Prostate gland (tissue), 2 donors: ENCODE data around the gene LRP4. TPM values are rescaled to one million over a fixed set of nuclear protein-coding genes. Genes with fewer than 3 reads are reported as not detected.

Experiments used
- DNase-seq: peaks from one replicate; pipeline ENCODE4 v3.0.0-alpha.2; 2019; ENCODE audit warnings: low spot score
- H3K27ac ChIP-seq, 2 donors: fragments of 200-600 bp; sonication (generic); 2 replicates each; pipeline ENCODE4 v1.5.1; 2017 to 2019
- H3K27me3 ChIP-seq: fragments of 200-600 bp; sonication (generic); replicated peaks from 2 replicates; pipeline ENCODE4 v1.5.1; 2019; ENCODE audit not compliant: insufficient read depth
- H3K36me3 ChIP-seq, 2 donors: fragments of 200-600 bp; sonication (generic); 1 replicate in 1 of 2; 2 replicates in 1 of 2; pipeline versions ENCODE4 v1.5.1 to v1.8.1; 2017 to 2019
- H3K4me1 ChIP-seq: fragments of 200-600 bp; sonication (generic); replicated peaks from 2 replicates; pipeline ENCODE4 v1.5.1; 2019
- H3K4me3 ChIP-seq, 2 donors: fragments of 200-600 bp; sonication (generic); 2 replicates each; pipeline ENCODE4 v1.5.1; 2017 to 2019
- H3K9me3 ChIP-seq: fragments of 200-600 bp; sonication (generic); 2 replicates; pipeline ENCODE4 v1.5.1; 2017
- CTCF ChIP-seq, 4 experiments: fragments of 200-600 bp in 2 of 4; fragments of 450-650 bp in 2 of 4; sonication (generic) in 2 of 4; IDR thresholded peaks; 1 replicate in 3 of 4; 2 replicates in 1 of 4; pipeline ENCODE4 v1.5.1; 2016 to 2019; ENCODE audit warnings: antibody characterized with exemption in 4 of 4, mild to moderate bottlenecking in 2 of 4, moderate library complexity in 2 of 4
- POLR2A ChIP-seq: fragments of 450-650 bp; IDR thresholded peaks from one replicate; pipeline ENCODE4 v1.6.1; 2016; ENCODE audit warnings: antibody characterized with exemption, mild to moderate bottlenecking
- POLR2AphosphoS5 ChIP-seq: sonication (generic); formaldehyde crosslinking; IDR thresholded peaks from one replicate; pipeline ENCODE4 v1.6.1; 2017; ENCODE audit warnings: antibody characterized with exemption
- WGBS: methylation state at CpG from one replicate; pipeline ENCODE4 v1.1.5; 2018; 5-methylcytosine and 5-hydroxymethylcytosine counted together
- intact Hi-C: fragments of 100-400 bp; cut with DNase I; formaldehyde crosslinking; loops from one replicate; pipeline ENCODE4 v1.14.2; 2022
- total RNA-seq, 2 donors: library from RNA; depleted of rRNA; stranded (reverse); fragments of >200 nt; gene quantifications; one replicate each; pipeline ENCODE4 v1.1.0, GENCODE V29; 2016

Gene LRP4
- total RNA-seq, 2 donors from 2014 or later = 8.6 to 10.8 TPM

GRCh38 chr11:46845740-46846509, 72.4 kb downstream of the LRP4 start, which contains the start of gene CKAP5:
TSS of gene CKAP5 (minus strand) at chr11:46846280. CDS start at chr11:46821231, 25,049 bp downstream.
- peak; percentile 61 for TF ChIP-seq POLR2A
- TF ChIP-seq POLR2AphosphoS5 = peak; percentile 94
- TF ChIP-seq CTCF (IDR thresholded peaks at IDR 0.05) = no peak
- intact Hi-C loops = no loop called here
- peaks cover 5% of the 10 kb centered on the region for H3K4me1 ChIP-seq
- H3K4me3 ChIP-seq = peak within 1 kb of the TSS; percentile 71 to 80
- DNase-seq = peak; percentile 89
- peak within 1 kb of the TSS; percentile 56 to 69 for H3K27ac ChIP-seq
- under 1% methylated on average over 53 of the region's 83 CpGs for WGBS
- H3K27me3 ChIP-seq = no peaks in the 10 kb centered on the region
- no peaks in the 10 kb centered on the region for H3K36me3 ChIP-seq
- no peaks in the 10 kb centered on the region for H3K9me3 ChIP-seq

- DNase-seq = no peak
- no peaks in the 10 kb centered on the region for H3K27me3 ChIP-seq
- no peak for TF ChIP-seq POLR2A
- TF ChIP-seq CTCF (IDR thresholded peaks at IDR 0.05) = no peak
- TF ChIP-seq POLR2AphosphoS5 = no peak
- peaks cover 5% of the 10 kb centered on the region for H3K4me1 ChIP-seq
- WGBS = 2% methylated on average over 12 of the region's 12 CpGs
- H3K4me3 ChIP-seq = peak overlapping the region; percentile 71 to 80
- intact Hi-C loops = no loop called here
- no peaks in the 10 kb centered on the region for H3K36me3 ChIP-seq
- H3K27ac ChIP-seq = peak overlapping the region; percentile 56 to 69
- no peaks in the 10 kb centered on the region for H3K9me3 ChIP-seq
Observed at GRCh38 chr11:46845440-46845739, 73.0 kb downstream of the LRP4 start.

GRCh38 chr11:46840116-46840515, 78.2 kb downstream of the LRP4 start:
- Histone ChIP-seq H3K36me3 (no peaks in the 10 kb centered on the region), H3K27me3 (no peaks in the 10 kb centered on the region), H3K9me3 (no peaks in the 10 kb centered on the region), H3K4me3 (no peak overlapping the region), H3K4me1 (peaks cover 5% of the 10 kb centered on the region), H3K27ac (no peak overlapping the region)
- TF ChIP-seq POLR2A = no peak
- TF ChIP-seq CTCF (IDR thresholded peaks at IDR 0.05) = no peak
- TF ChIP-seq POLR2AphosphoS5 = no peak
- intact Hi-C loops = no loop called here
- no peak for DNase-seq

- Histone ChIP-seq H3K9me3 (no peaks in the 10 kb centered on the region), H3K27ac (no peak overlapping the region), H3K4me1 (no peaks in the 10 kb centered on the region), H3K27me3 (no peaks in the 10 kb centered on the region), H3K4me3 (no peak overlapping the region), H3K36me3 (no peaks in the 10 kb centered on the region)
- TF ChIP-seq POLR2A (no peak), CTCF (IDR thresholded peaks at IDR 0.05) (no peak), POLR2AphosphoS5 (no peak)
- WGBS = 87% methylated on average over 6 of the region's 6 CpGs
- intact Hi-C loops = no loop called here
- no peak for DNase-seq
Observed at GRCh38 chr11:46838501-46838900, 79.8 kb downstream of the LRP4 start.

- H3K27ac ChIP-seq = no peak overlapping the region
- no peaks in the 10 kb centered on the region for H3K4me1 ChIP-seq
- no peaks in the 10 kb centered on the region for H3K27me3 ChIP-seq
- no peak for TF ChIP-seq POLR2AphosphoS5
- no peak for TF ChIP-seq CTCF (IDR thresholded peaks at IDR 0.05)
- TF ChIP-seq POLR2A = no peak
- no peak overlapping the region for H3K4me3 ChIP-seq
- DNase-seq = no peak
- H3K9me3 ChIP-seq = no peaks in the 10 kb centered on the region
- no peaks in the 10 kb centered on the region for H3K36me3 ChIP-seq
- intact Hi-C loops = no loop called here
Observed at GRCh38 chr11:46837860-46838259, 80.5 kb downstream of the LRP4 start.
